T47D (cell line): ENCODE data around the gene LRFN4.

Experiments used
- DNase-seq, 2 experiments: peaks; one replicate each; pipeline versions ENCODE4 v3.0.0 to v3.0.0-alpha.2; 2011 to 2012; ENCODE audit warnings: low read depth in 1 of 2, low spot score in 1 of 2
- JUND ChIP-seq: IDR thresholded peaks from 2 replicates; pipeline ENCODE4 v1.6.1; 2012; ENCODE audit warnings: low read depth
- in situ Hi-C: cut with HindIII; loops from 2 replicates; pipeline ENCODE4 v1.10.0; 2016; ENCODE audit warnings: low sequenced_read_pairs, low pct_unique_long_range_greater_than_20kb

LRFN4 gene

GRCh38 chr11:66855574-66856495, 1.0 kb upstream of the LRFN4 start:
- DNase-seq, result peak; percentile 93 to 95
- in situ Hi-C loops, result no loop called here

GRCh38 chr11:66857234-66857926, 516 bp downstream of the LRFN4 start:
- TF ChIP-seq JUND, result no peak
- DNase-seq, result peak in 1 of 2 experiments; percentile 65
- in situ Hi-C loops, result no loop called here

More at GRCh38 chr11:66855574-66856495, 1.0 kb upstream of the LRFN4 start:
- no peak for TF ChIP-seq JUND

GRCh38 chr11:66857927-66858185, 992 bp downstream of the LRFN4 start:
- DNase-seq, result no peak
- no peak for TF ChIP-seq JUND
- in situ Hi-C loops, result no loop called here

- DNase-seq, result no peak
- in situ Hi-C loops, result no loop called here
- TF ChIP-seq JUND, result no peak
Measured at GRCh38 chr11:66858186-66858938, 1.5 kb downstream of the LRFN4 start.

DNA sequence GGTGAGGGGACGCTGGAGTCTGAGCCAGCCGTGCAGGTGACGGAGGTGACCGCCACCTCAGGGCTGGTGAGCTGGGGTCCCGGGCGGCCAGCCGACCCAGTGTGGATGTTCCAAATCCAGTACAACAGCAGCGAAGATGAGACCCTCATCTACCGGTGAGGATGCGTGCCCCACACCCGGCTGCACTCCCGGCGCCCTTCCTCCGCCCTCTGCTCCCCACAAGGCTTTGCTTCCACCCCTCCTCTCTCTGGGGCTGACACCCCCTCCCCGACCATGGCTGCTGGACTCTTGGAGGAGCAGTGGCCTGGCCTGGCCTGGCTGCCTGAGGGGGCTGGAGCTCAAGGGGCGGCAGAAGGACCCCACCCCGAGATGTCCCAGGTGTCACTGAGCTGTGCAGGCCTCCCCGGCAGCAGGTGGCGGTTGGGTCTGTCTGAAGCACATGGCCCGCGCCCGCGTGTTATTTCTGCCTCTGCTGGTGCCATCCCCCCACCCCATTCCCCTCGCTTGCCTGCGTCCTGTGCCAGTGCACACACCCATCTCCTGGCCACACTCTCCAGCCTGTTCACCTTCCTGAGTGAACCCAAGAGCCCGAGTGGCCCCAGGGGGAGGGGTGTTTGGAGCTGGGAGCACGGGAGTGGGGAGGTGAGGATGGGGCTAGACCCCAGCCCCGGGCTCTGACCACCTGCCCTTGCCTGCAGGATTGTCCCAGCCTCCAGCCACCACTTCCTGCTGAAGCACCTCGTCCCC, 2.2 kb downstream of the LRFN4 start:
- DNase-seq, result no peak
- no peak for TF ChIP-seq JUND
- in situ Hi-C loops, result no loop called here

DNA sequence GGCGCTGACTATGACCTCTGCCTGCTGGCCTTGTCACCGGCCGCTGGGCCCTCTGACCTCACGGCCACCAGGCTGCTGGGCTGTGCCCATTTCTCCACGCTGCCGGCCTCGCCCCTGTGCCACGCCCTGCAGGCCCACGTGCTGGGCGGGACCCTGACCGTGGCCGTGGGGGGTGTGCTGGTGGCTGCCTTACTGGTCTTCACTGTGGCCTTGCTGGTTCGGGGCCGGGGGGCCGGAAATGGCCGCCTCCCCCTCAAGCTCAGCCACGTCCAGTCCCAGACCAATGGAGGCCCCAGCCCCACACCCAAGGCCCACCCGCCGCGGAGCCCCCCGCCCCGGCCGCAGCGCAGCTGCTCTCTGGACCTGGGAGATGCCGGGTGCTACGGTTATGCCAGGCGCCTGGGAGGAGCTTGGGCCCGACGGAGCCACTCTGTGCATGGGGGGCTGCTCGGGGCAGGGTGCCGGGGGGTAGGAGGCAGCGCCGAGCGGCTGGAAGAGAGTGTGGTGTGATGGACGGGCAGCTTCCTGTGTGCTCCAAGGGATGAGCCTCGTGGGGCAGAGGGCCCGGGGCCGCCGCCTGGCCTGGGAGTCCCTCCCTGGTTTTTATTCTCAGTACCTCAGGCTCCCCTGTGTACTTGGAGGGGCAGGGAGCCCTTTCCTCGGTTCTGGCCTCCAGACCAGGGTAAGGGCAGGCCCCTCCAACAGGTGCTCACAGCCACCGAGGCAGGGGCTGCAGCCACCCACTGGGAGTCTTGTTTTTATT, 3.0 kb downstream of the LRFN4 start:
- no peak for TF ChIP-seq JUND
- in situ Hi-C loops, result no loop called here

GRCh38 chr11:66860449-66860831, 3.6 kb downstream of the LRFN4 start:
- TF ChIP-seq JUND, result no peak
- DNase-seq, result no peak
- in situ Hi-C loops, result no loop called here

More for the DNA sequence above, 3.0 kb downstream of the LRFN4 start:
- no peak for DNase-seq

GRCh38 chr11:66861038-66861773, 4.3 kb downstream of the LRFN4 start:
- DNase-seq, result no peak
- in situ Hi-C loops, result no loop called here
- TF ChIP-seq JUND, result no peak

- DNase-seq, result no peak
- TF ChIP-seq JUND, result no peak
- in situ Hi-C loops, result no loop called here
Measured at GRCh38 chr11:66861774-66862558, 5.1 kb downstream of the LRFN4 start.

DNA sequence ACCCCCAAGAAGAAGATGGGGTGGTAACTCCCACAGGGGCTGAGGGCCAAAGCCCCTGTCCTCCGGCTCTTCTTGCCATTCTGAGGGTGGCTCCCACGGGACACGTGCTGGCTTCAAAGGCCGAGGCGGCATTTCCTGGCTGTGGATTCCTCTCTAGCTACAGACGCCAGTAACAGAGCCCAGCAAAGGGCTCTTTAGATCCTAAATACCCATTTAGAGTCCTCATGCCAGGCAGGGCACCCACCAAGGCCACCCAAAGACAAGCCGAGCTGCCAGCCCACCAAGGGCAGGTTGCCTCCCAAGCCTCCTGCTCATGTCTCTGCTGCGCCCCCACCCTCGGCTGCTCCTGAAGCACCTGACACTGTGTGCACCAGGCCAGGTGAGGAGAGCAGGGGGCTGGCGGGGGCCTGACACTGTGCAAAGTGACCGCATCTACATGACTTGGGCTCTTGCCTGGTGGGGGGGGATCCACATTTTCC, 5.7 kb downstream of the LRFN4 start:
- TF ChIP-seq JUND, result no peak
- in situ Hi-C loops, result no loop called here
- no peak for DNase-seq
